Stimulated activated naive B cell treated with anti-CD40 and anti-IgM and Interleukin-4, amounts not matched to agents 10 μg/mL and 1 μg/mL and 100 μg/mL, for 72 hours (primary cell): ENCODE results near the gene ABHD16A.

Experiments
- ATAC-seq, 2 donors: fragments of 150-1000 bp; cut with Tn5 transposase; replicated peaks; 2 replicates each; pipeline ENCODE4 v1.10.0; 2021; ENCODE audit warnings: moderate library complexity in 1 of 2
- DNase-seq: peaks from one replicate; pipeline ENCODE4 v3.0.0; 2021
- H3K27ac Mint-ChIP-seq: one replicate; pipeline ENCODE4 v1.8.0; 2022; ENCODE audit warnings: mild to moderate bottlenecking, mixed read lengths
- H3K27me3 Mint-ChIP-seq, 2 donors: one replicate each; pipeline ENCODE4 v1.8.0; 2022; ENCODE audit warnings: mixed read lengths in 2 of 2
- H3K36me3 Mint-ChIP-seq, 2 donors: one replicate each; pipeline ENCODE4 v1.8.0; 2022; ENCODE audit warnings: mixed read lengths in 2 of 2, mild to moderate bottlenecking in 1 of 2
- H3K4me1 Mint-ChIP-seq, 2 donors: one replicate each; pipeline ENCODE4 v1.8.0; 2022; ENCODE audit warnings: mixed read lengths in 2 of 2, mild to moderate bottlenecking in 1 of 2
- H3K4me3 Mint-ChIP-seq, 2 donors: one replicate each; pipeline ENCODE4 v1.8.0; 2022; ENCODE audit warnings: mild to moderate bottlenecking in 2 of 2, mixed read lengths in 2 of 2, moderate library complexity in 1 of 2
- H3K9me3 Mint-ChIP-seq, 2 donors: one replicate each; pipeline ENCODE4 v1.8.0; 2022; ENCODE audit warnings: mixed read lengths in 2 of 2, mild to moderate bottlenecking in 1 of 2

Gene ABHD16A

DNA sequence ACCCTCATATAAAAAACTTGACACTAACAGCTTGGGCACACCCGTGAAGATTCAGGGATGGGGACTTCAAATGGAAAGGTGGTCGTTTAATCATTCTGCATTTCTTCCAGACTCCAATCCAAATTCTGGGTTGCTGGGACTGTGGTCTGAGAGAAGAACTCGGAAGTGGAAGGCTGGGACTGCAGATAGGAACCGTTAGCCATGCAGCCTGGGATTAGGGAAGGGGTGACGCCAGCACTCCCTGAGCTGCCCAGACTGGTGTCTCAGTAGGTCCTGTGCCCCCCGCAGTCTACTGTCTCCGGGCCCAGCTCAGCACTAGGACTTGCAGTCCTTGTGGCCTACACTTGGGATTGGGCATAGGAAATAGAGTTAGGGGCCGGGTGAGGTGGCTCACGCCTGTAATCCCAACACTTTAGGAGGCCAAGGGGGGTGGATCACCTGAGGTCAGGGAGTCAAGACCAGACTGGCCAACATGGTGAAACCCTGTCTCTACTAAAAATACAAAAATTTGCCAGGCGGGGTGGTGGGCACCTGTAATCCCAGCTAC lies 33.7 kb upstream of the ABHD16A start:
- Mint-ChIP-seq H3K27me3 (no peaks in the 10 kb centered on the region), H3K27ac (peak overlapping the region; percentile 93), H3K36me3 (peaks cover 29 to 37% of the 10 kb centered on the region in 2 donors), H3K9me3 (no peaks in the 10 kb centered on the region), H3K4me3 (peak overlapping the region; percentile 94 to 98), H3K4me1 (peaks cover 42 to 72% of the 10 kb centered on the region in 2 donors)
- no peak for DNase-seq
- ATAC-seq, result no peak

DNA sequence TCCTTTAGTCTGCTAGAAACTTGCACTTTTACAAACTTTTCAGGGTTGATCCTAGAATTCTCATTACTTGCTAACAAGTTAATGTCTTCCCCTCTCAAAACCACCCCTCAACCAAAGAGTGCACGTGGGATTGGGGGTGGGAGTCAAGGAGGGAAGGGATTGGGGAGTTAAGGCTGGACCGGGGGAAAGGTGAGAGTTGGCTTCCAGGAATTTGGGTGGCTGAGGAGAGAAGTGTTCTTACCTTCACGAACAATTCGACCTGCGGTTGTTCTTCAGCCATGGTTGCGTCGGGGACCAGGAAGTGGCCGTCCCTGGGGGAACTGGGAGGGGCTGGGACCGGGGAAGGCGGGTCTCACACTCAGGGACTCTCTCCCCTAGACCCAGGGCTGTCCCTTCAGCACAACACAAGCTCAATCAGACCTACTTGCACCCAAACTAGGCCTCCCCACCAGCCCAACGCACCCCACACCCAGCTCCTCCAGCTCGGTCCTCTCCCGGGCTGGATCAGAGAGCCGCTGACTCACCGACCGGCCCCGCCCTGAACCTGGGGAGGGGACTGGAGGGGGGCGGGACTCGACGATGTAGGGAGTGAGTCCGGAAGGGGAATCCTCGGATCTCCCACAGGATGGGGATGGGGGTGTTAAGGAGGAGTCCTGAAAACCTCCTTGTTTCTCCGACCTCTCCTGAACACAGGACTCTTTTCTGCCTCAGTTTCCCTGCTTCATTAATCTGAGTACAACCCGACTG lies 33.1 kb upstream of the ABHD16A start, which contains the start of gene CLIC1:
CLIC1 (minus strand) TSS at position 510 of the 747 bp plus-strand sequence; CDS start at position 280, 230 bp downstream.
- Mint-ChIP-seq H3K4me3 (peak within 1 kb of the TSS; percentile 94 to 98), H3K36me3 (peaks cover 23 to 35% of the 10 kb centered on the region in 2 donors), H3K9me3 (no peaks in the 10 kb centered on the region), H3K27me3 (no peaks in the 10 kb centered on the region), H3K27ac (peak within 1 kb of the TSS; percentile 93), H3K4me1 (peaks cover 42 to 71% of the 10 kb centered on the region in 2 donors)
- peak; percentile 46 to 48 for ATAC-seq
- DNase-seq, result peak; percentile 77

DNA sequence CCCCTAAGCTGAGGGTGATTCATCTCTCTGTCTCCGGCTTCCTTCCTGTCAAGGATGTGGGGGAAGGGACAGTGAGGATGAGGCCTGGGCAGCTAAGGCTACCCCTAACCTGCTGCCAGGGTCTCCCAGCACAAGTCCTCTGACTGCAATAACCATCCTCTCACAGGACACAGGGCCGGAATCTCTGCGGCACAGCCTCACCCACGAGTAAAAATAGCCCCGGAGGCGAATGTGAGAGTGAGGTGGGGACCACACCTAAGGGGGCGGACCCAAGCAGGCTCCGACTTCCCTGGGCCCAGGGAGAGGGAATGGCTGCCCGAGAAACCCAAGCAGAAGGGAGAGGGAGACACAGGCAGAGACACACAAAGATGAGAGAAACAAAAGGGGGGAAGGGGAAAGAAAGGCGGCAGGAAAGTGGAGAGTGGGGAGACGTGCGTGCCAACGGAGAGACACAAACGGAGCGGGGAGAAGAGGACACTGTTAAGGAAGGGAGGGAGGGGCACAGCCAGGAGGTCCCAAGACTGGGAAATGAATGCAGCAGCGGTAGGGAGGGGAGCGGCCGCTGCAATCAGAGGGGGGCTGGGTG lies 31.8 kb upstream of the ABHD16A start:
- DNase-seq (peak; percentile 50), ATAC-seq (peak; percentile 17 to 24)
- peaks cover 48 to 72% of the 10 kb centered on the region in 2 donors for H3K4me1 Mint-ChIP-seq
- no peaks in the 10 kb centered on the region for H3K27me3 Mint-ChIP-seq
- peak overlapping the region; percentile 93 for H3K27ac Mint-ChIP-seq
- H3K4me3 Mint-ChIP-seq, result peak overlapping the region; percentile 94 to 98
- H3K9me3 Mint-ChIP-seq, result no peaks in the 10 kb centered on the region
- H3K36me3 Mint-ChIP-seq, result peaks cover 33 to 47% of the 10 kb centered on the region in 2 donors

DNA sequence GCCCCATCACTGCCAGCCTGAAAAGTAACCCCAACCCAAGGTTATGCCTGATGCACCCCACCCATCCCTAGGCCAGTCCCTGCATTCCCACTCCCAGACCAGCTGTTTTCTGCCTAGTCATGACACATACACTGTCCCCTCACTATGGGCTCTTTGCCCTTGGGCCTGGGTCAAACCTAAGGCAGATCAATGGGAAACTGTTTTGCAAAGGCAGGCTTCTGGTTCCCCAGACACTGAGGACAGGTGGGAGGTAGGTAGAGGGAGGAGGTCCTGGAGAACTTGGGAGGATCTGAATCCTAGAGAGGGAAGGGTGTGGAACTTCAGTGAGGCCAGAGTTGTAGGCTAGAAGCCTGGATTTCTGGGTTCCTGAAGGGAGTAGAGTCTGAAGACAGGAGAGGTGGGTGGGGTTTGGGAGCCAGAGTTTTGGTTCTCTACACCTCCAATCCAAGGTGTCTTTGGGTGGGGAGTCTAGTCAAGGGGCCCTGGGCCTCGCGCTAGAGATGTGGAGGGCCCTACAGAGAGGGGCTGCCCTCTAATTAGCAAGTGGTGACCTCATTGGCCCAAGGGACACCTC lies 31.2 kb upstream of the ABHD16A start:
- DNase-seq, result no peak
- peak overlapping the region; percentile 94 to 98 for H3K4me3 Mint-ChIP-seq
- peak overlapping the region; percentile 93 for H3K27ac Mint-ChIP-seq
- peaks cover 31 to 48% of the 10 kb centered on the region in 2 donors for H3K36me3 Mint-ChIP-seq
- ATAC-seq, result no peak
- no peaks in the 10 kb centered on the region for H3K9me3 Mint-ChIP-seq
- no peaks in the 10 kb centered on the region for H3K27me3 Mint-ChIP-seq
- H3K4me1 Mint-ChIP-seq, result peaks cover 50 to 71% of the 10 kb centered on the region in 2 donors

DNA sequence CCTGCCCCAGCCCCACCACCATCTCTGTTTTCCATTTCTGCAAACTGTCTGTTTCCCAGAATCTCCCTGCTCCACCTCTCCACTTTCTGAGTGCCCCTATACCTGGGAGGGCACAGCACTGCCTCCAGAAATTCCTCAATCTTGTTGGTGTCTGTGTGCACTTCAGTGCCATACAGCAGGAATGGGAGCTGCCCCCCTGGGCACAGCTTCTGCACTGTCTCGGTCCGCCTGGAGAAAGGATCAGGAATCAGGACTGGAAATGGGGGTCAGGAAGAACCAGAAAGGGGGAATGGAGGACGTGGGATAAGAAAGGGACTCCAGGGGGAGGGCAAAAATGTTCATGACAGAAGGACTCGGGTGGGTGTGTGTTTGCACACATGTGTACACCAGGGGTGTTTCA lies 30.6 kb upstream of the ABHD16A start:
- ATAC-seq (no peak), DNase-seq (no peak)
- Mint-ChIP-seq H3K27ac (no peak overlapping the region), H3K36me3 (peaks cover 33 to 54% of the 10 kb centered on the region in 2 donors), H3K4me1 (peaks cover 51 to 71% of the 10 kb centered on the region in 2 donors), H3K4me3 (peak overlapping the region; percentile 54 to 94), H3K27me3 (no peaks in the 10 kb centered on the region), H3K9me3 (no peaks in the 10 kb centered on the region)

DNA sequence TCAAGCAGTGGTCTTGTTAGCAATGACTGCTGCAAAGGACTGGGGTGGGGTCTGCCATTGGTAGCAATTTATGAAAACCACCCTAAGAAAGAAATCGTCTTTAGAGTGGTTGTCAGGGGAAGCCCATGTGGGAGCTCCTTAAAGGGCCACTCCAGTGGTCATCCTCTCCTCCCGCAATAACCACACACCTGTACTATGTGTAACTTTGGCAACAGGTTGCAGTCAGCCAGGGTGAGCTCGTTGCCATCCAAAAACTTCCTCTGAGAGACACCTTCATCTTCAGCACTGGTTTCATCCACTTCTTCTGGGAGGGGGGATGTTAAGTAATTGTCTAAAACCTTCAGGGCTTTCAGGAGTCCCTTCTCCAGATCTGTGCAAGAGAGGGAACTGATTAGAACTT lies 28.9 kb upstream of the ABHD16A start:
- H3K4me3 Mint-ChIP-seq, result no peak overlapping the region
- H3K27me3 Mint-ChIP-seq, result no peaks in the 10 kb centered on the region
- DNase-seq (no peak), ATAC-seq (no peak)
- no peak overlapping the region for H3K27ac Mint-ChIP-seq
- peaks cover 52 to 71% of the 10 kb centered on the region in 2 donors for H3K4me1 Mint-ChIP-seq
- peaks cover 45 to 64% of the 10 kb centered on the region in 2 donors for H3K36me3 Mint-ChIP-seq
- no peaks in the 10 kb centered on the region for H3K9me3 Mint-ChIP-seq

DNA sequence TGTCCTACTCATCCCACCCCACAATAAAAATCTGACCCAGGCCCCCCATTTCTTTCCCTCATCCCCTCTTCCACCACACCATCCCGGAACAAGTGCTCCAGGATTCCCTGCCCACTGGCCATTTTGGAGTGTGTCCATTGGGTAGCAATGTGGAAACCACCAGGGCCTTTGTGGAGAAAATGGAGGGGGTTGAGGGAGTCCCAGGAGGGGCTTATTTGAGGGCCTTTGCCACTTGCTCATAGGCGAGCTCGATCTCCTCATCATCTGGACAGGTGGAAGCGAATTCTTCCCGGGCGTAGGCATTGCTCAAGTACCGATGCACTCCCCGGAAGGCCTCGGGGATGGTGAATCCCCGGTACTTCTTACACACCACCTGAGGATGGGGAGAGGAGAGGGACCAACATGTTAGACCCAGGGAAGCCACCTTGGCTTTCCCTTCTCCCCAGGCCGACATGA lies 27.5 kb upstream of the ABHD16A start:
- H3K36me3 Mint-ChIP-seq, result peaks cover 52 to 73% of the 10 kb centered on the region in 2 donors
- ATAC-seq, result no peak
- H3K4me3 Mint-ChIP-seq, result peak overlapping the region; percentile 95 to 97
- no peaks in the 10 kb centered on the region for H3K27me3 Mint-ChIP-seq
- H3K4me1 Mint-ChIP-seq, result peaks cover 61 to 79% of the 10 kb centered on the region in 2 donors
- no peak for DNase-seq
- no peaks in the 10 kb centered on the region for H3K9me3 Mint-ChIP-seq
- peak overlapping the region; percentile 96 for H3K27ac Mint-ChIP-seq

DNA sequence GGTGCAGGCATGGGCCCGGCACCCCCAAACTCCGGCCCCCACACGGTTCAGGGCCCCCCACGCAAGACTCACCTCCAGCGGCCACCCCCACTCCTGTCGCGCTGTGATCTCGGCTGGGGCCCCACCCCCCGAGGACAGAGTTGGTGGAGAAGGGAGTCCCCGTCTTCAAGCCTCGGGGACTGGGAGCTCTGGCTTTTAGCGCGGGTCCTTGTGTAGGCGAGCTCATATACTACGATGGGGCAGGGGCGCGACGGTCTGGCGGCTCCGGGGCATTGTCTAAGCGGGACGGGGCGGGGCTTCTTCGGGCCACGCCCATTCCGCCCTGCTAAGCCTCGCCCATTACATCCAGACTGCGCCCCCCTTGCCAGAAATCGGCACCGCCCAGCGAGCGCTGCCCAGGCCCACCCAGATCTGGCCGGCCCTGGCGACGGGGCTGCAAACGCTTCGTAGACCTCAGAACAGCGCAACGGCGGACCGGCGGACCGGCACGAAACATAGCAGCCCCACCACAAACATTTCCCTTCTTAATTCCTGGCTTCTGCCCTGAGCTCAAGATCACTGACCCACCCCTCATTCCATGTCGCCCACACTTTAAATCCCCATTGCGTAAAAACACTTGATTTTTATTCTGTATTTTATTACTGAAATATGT lies 27.0 kb upstream of the ABHD16A start:
- peak; percentile 41 to 63 for ATAC-seq
- H3K4me3 Mint-ChIP-seq, result peak overlapping the region; percentile 95 to 97
- peak; percentile 62 for DNase-seq
- peak overlapping the region; percentile 96 for H3K27ac Mint-ChIP-seq
- H3K4me1 Mint-ChIP-seq, result peaks cover 63 to 83% of the 10 kb centered on the region in 2 donors
- peaks cover 50 to 70% of the 10 kb centered on the region in 2 donors for H3K36me3 Mint-ChIP-seq
- no peaks in the 10 kb centered on the region for H3K27me3 Mint-ChIP-seq
- no peaks in the 10 kb centered on the region for H3K9me3 Mint-ChIP-seq

DNA sequence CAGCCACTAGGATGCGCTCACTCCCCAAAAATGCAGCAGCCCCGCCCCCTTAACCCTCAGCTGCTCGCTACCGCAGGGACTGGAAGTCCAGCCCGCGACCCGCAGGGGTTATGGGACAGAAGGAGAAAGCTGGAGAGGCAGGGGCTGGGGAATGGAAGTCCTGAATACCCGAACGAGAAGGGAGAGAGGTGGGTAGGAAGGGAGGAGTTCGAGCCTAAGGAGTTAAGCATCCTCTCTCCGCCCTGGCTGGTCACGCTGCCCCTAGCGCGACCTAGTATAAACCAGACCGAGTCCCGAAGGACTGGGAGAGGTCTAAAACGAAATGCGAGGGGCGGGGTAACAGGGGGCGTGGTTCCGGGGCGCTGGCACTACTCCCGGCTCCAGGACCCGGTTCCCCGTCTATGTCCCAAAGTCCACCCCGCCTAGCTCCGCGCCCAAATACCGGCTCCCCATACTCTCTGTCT lies 26.4 kb upstream of the ABHD16A start:
- Mint-ChIP-seq H3K27me3 (no peaks in the 10 kb centered on the region), H3K27ac (peak overlapping the region; percentile 96), H3K4me1 (peaks cover 61 to 82% of the 10 kb centered on the region in 2 donors), H3K9me3 (no peaks in the 10 kb centered on the region), H3K36me3 (peaks cover 48 to 65% of the 10 kb centered on the region in 2 donors), H3K4me3 (peak overlapping the region; percentile 95 to 97)
- ATAC-seq (peak; percentile 58 to 71), DNase-seq (peak; percentile 68)

DNA sequence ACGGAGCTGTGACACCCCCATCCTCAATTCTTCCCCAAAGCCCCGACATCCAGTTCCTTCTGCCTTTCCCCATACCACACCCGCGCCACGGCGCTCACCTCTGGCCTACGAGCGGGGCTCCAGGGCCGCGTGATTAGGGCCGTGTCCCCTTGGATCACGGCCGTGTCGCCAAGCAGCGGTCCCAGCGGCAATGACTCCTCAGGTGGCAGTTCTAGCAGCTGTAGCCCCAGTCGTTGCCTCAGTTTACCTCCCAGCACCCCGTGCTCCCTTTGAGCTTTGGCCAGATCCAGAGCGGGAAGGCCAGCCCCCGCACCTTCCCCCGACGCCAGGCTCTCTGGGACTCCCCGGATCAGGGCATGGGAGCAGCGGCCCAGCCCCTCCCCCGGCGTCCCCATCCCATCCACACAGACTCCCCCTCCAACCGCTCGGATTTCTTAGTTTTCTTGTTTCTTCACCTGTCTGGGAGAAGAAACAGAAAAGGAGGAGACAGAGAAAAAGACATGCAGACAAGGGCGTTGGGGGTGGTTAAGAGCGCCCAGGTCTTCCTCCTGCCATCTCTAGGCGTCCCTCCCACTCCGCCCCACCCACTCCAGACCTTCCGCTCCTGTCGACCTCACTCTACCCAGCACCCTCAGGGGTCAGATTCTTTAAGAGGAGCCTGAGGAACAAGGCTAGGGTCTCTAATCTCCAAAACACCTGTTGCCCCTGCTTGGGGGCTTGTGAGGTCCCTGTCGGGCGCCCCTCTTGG lies 25.8 kb upstream of the ABHD16A start, which contains the start of gene DDAH2:
DDAH2 (minus strand) TSS at position 533 of the 748 bp plus-strand sequence; CDS start at position 395, 138 bp downstream.
- H3K4me3 Mint-ChIP-seq, result peak within 1 kb of the TSS; percentile 95 to 97
- peaks cover 48 to 60% of the 10 kb centered on the region in 2 donors for H3K36me3 Mint-ChIP-seq
- DNase-seq (no peak), ATAC-seq (peak; percentile 22 to 35)
- no peaks in the 10 kb centered on the region for H3K9me3 Mint-ChIP-seq
- peak within 1 kb of the TSS; percentile 98 for H3K27ac Mint-ChIP-seq
- peaks cover 59 to 79% of the 10 kb centered on the region in 2 donors for H3K4me1 Mint-ChIP-seq
- H3K27me3 Mint-ChIP-seq, result no peaks in the 10 kb centered on the region

DNA sequence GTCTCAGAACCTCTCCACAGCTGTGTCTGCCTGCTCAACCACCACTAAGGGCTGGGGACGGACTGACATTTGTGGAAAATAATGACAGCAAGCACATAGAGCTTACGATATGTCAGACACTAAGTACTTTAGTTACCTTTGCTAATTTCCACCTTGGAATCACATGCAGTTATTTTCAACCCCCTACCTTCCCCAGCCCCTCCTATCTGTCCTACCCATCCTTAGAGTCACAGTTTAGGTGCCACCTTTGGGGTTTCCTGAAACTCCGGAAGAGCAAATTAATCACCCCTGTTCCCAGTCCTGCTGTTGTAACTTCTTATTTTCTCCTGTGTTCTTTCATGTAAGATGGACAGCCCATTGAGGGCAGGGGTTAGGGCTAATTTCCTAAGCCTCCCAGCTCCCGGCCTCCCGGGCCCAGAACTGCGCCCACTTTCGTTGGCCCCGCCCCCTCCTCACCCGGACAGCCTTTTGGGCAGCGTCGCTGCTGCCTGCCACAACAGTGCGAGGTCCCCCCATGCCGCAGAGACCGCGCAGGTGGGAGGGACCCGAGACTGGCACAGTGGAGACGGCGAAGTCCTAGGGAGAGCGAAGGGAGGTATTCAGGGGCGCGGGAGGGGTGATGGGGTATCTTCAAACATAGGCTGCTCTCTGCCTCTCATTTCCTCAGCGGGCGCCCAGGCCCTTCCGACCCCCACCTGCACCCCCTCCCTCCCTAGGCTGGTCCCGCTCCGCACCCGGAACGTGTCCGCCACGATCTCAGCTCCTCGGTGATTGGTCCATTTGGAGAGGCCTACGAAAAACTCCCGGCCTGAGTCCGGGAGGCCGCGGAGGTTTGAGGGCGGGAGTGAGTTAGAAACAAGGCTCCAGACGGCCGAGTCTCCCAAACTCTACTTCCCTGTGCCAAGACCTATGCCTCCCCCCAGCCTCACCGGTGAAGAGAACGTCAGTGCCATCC lies 24.9 kb upstream of the ABHD16A start:
- ATAC-seq, result no peak
- DNase-seq, result no peak
- H3K27me3 Mint-ChIP-seq, result no peaks in the 10 kb centered on the region
- no peaks in the 10 kb centered on the region for H3K9me3 Mint-ChIP-seq
- H3K27ac Mint-ChIP-seq, result peak overlapping the region; percentile 98
- H3K4me3 Mint-ChIP-seq, result peak overlapping the region; percentile 95 to 97
- H3K4me1 Mint-ChIP-seq, result peaks cover 57 to 79% of the 10 kb centered on the region in 2 donors
- H3K36me3 Mint-ChIP-seq, result peaks cover 39 to 51% of the 10 kb centered on the region in 2 donors

DNA sequence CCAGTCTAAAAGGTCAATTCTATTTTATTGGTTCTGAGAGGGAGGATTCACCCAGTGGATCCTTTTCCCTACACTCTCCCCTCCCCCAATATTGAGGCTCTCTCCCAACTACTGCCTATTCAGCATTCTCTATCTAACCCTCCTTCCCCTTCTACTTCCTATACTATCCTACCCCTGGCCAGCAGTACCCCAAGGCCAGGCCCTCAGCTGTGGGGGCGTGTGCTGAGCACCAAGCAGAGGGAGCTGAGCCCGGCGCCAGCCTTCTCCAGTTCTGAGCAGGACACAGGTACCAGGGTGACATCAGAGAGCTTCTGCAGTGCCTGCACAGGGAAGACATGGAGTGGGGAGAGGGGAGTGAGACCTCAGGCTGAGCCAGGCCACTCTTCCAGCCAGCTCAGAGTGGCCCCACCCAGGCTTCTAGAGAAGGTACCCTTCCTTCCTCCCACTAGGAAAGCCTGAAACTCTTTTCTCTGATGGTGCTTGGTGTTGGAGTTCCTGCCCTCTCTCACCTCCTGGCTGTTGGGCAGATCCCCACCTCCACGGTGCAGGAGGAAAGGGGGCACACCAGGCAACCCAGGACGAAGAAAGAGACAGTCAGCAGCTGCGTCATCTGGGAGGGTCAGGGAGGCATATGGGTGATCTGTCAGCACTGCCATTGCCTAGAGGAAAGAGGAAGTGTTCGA lies 24.1 kb upstream of the ABHD16A start:
- peaks cover 58 to 78% of the 10 kb centered on the region in 2 donors for H3K4me1 Mint-ChIP-seq
- peak overlapping the region; percentile 98 for H3K27ac Mint-ChIP-seq
- H3K4me3 Mint-ChIP-seq, result peak overlapping the region; percentile 75 to 97
- ATAC-seq (peak; percentile 85 to 88), DNase-seq (peak; percentile 80)
- no peaks in the 10 kb centered on the region for H3K27me3 Mint-ChIP-seq
- H3K36me3 Mint-ChIP-seq, result peaks cover 39 to 51% of the 10 kb centered on the region in 2 donors
- no peaks in the 10 kb centered on the region for H3K9me3 Mint-ChIP-seq
